DMS79 treated with DMSO at 0.1 percent for 48 hours (cell line): ENCODE results near the gene SFXN5.

Experiments
- DNase-seq: peaks from one replicate; lab custom pipeline; 2025; lab: John Stamatoyannopoulos, UW

SFXN5 gene

DNA sequence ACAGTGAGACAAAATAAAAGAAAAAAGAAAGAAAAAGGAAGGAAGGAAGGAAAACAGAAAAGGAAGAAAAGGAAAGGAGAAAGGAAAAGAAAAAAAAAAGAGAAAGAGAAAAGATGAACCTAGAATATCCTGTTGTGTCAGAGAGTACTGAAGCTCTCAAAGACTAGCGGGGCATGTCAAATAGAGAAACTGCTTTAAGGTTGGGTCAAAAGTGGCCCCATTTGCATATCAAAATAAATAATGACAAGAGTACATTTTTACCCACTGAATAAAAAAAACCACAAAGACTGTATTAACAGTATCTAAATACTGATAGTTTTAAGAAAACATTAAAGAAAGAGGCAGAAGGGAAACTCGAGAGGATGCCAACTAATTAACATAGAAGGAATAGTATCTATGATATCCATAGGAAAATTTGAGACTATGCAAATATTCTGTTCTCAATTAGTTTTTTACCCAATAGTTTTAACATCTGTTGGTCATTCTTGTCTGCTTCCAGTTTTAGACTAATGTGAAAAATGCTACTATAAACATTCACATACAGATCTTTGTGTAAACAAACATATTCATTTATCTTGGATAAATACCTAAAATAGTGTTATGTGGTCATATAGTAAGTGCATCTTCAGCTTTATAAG is 53.2 kb downstream of the SFXN5 start:
- DNase-seq = no peak

- DNase-seq = no peak
Measured at GRCh38 chr2:73013936-73014335, 57.6 kb downstream of the SFXN5 start.

DNA sequence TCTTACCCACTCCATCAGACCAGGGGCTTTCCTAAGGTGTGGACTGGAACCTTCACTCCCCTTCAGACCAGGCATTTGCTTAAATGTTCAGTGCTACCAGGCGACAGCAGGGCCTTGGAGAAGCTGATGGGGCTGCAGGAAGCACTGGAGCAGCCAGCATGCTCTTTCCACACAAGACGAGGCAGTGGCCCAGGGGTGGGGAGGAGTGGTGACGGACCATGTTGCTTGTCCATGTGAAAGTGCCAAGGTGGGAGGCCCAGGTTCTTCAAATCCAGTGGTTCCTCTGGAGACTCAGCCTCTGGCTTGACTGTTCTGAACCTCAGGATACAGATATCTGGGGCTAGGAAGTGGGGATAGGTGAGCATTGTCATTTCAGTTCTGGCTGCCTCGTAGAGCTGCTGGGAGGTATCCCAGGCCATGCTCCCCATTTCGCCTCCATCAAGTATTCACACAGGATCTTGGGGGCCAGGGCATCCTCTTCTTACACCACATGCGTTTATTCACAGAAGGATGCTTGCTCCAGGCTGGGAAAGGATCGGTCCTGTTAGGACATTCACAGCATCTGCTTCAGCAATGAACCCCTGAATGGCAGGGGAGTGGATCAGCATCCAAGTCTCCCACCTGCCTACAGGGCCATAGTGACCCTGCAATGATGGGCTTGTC is 62.2 kb downstream of the SFXN5 start:
- no peak for DNase-seq

DNA sequence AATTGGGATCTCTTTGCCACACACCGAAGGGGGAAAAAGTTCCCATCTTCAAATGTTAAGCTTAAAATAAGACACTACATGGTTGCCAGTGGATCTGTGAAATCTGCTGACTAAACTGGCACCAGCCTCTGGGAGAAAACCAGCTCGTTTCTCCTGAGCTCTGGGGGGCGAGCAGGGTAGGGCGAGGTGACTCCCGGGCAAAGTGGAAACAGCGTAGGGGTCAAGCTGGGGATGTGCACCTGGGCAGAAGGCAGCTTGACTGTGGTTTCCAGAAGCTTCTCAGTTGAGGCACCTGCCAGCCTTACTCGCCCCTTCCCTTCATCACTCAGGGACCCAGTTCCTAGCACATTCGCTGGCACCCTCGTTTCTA is 62.8 kb downstream of the SFXN5 start:
- no peak for DNase-seq

GRCh38 chr2:73007991-73008765 is 63.3 kb downstream of the SFXN5 start:
- DNase-seq = no peak

- DNase-seq = no peak
Measured at GRCh38 chr2:73006969-73007710, 64.4 kb downstream of the SFXN5 start.

DNA sequence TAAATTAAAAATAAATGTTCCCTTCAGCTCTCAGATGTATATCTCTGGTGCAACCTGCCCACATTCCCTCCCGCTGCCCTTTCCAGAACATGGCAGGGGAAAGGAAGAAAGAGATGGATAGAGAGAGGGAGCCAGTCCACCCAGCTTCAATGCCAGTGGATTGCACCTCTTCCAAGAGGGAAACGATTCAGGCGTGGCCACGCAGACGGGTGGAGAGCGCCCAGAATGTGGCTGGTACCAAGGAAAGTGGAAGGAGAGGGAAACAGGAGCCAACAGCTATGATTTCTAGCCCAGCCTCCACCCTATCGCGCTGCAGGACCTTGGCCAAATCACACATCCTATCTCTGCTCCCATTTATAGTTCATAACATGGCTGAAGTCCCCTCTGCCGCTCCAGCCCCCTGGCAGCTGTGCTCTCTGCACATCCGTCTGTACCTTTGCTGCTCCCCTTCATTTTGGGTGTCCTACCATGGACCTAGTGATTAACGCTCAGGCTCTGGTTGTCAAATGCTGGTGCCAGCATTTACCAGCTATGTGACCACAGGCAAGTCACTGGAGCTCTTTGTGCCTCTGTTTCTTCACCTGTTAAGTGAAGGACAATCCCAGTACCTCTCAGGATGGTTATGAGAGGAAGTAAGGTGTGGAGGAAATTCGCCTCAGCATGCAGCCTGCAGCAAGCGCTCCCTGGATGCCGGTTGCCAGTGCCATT is 66.5 kb downstream of the SFXN5 start:
- DNase-seq = no peak

- no peak for DNase-seq
Measured at GRCh38 chr2:73004466-73004865, 67.0 kb downstream of the SFXN5 start.

GRCh38 chr2:73003027-73003426 is 68.5 kb downstream of the SFXN5 start:
- no peak for DNase-seq

- no peak for DNase-seq
Measured at GRCh38 chr2:73000808-73001570, 70.5 kb downstream of the SFXN5 start.

DNA sequence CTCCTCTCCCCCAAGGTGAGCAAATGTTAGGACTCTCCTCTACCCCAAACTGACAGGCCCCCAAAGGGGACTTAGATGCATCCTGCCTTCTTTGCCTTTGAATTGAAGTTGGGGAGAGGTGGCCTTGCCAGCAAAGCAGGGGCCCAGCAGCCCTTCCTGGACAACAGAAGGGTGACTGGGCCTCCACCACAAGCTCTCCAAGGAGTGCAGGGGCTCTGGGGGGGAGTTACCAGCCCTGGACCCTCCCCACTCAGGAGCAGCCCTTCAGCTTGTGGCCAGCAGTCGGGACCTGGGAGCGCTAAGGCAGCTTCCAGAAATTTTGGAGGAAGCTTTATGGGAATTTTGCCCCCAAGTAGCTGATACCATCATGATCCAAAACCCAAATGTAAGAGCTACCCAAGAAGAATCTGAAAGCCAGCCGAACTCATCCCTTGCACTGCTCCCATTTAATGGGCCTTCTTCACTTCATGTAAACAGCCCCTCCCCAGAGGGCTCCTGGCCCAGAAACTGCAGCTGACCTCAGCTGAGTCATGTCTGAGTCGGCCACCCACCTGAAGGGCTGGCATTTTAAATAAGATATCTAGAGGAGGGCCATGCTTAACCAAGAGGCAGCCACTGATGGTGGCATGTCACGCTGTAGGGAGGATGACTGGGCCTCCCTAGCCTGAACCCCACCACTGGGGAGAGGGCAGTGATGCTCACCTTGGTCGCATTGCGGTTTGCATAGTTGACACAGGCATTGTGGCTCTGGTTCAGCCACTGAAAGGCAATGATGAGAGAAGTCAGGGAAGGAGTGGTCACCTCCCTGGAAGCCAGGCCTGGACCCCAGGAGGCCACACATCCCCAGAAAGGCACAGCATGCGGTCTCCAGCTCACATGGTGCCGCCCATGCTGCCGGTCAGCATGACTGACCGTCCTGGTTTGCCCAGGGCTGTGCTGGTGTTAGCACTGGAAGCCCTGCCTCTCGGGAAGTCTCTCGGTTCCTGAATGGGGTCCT is 71.5 kb downstream of the SFXN5 start:
- DNase-seq = no peak

DNA sequence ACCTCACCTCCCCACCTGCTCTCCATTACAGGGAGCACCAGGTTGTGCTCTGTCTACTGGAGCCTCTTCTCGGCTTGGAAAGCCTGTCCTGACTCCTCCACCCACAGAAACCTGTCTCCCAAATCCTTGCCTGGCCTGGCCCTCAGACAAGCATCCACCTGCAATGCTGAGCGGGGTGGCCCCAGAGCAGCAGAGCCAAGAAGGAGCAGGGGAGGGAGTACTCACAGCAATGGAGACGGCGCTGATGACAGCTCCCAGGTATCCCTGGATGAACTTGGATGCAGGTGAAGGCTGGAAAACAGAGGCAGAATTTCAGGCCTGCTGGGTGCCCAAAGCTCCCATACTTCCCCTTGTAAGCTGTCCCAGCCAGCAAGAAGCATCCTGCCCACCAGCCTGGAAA is 72.8 kb downstream of the SFXN5 start:
- no peak for DNase-seq

DNA sequence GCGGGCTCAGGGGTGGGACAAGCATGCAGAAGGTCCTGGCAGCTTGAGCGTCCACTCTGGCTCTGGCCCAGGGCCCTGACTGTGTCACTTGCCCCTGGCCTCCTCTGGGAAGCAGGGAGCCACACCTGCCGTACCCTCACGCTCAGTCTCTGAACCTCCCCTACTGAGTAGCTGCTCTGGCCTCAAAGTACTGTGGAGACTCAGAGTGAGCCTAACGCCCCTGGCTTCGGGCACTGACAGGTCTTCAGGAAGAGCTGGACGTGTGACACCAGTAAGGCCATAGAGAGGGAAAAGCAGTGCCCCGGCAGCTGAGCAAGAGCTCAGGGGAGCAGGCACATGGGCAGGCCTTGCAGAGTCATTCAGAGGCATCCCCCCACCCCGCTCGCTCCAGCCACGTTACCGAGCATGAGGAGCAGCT is 73.3 kb downstream of the SFXN5 start:
- no peak for DNase-seq

DNA sequence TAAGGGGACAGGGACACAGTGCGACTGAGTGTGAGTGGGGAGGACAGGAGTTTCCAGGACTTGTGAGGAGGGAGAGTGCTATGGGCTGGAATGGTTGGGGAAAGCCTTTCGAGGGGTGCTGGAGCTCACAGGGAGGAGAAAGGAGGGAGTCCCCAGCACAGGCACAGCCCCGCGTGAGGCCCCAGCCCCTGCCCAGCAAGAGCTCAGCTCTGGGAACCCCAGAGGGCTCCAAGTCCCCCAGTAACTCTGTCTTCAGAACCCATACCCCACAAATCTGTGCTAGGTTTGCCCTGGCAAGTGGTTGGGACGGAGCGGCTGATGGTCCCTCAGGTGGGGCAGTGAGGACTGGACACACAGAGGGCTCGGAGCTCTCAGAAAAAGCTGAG is 75.4 kb downstream of the SFXN5 start:
- DNase-seq = no peak

DNA sequence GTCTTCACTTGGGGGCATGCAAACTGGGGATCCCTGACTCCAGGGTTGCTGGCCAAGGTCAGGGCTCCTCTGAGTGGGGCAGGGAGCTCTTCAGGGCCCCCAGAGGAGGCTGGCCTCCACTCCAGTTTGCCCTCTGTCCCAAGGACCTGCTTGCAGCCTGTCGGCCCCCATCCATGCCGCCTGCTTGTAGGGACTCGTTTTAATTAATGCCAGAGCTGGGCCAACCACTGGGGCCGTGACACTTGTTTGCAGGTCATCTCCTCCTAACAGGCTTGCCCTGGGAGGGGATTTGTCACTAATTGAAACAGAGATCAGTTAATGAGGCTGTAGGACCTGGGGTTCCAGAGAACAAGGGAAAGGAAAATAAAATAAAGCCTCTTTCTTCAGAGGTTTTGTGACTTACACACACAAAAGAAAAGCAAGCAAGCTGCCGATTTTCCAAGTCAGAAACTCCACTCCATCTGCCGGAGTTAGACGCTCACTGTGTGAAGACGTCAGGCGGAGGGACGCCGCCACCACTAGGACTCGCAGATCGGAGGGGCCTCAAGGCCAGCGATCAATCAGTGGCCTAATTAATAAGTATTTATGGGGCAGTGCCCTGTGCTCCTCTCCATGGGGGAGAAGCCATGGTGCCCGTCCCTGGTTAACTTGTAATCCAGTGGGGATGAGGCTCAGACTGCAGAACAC is 75.9 kb downstream of the SFXN5 start:
- no peak for DNase-seq

DNA sequence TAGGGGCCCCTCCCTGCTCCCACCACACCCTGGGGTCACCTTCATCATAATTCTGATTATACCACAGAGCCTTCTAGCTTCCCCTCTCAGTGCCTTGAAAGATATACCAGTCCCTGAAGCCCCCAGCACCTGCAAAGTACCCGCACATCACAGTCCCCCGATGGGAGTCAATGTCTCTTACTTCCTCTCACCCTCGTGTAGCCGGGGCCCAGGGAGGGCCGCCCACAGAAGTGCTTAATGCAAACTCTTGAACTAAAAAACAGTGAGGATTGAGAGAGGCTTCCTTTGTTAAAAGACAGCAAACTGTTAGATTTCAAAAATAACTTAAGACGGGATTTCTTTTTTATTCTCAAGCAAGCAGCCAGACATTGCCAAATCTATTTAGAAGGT is 76.5 kb downstream of the SFXN5 start:
- no peak for DNase-seq

- no peak for DNase-seq
Measured at GRCh38 chr2:72994282-72994990, 77.1 kb downstream of the SFXN5 start.

- no peak for DNase-seq
Measured at GRCh38 chr2:72993933-72994280, 77.6 kb downstream of the SFXN5 start.
